K562 (cell line): Measurements from ENCODE around the gene OBP2A. TPM values are rescaled to one million over a fixed set of nuclear protein-coding genes. Genes with fewer than 3 reads are reported as not detected.

Experiments
- ATAC-seq: fragments of 200-7000 bp; cut with Tn5 transposase; 3 replicates; pipeline ENCODE4 v1.9.1; 2020; ENCODE audit warnings: moderate library complexity
- BruUV-seq: library from RNA; stranded (reverse); fragments of 400-500 nt; replicated peaks from 2 replicates; lab custom pipeline; 2021; lab: Mats Ljungman, UMichigan
- CTCF ChIA-PET: fragments of 300-600 bp; formaldehyde crosslinking; extraction: SDS; loops from one replicate; lab custom pipeline; 2021; ENCODE audit warnings: low intra/inter-chr PET ratio; lab: Yijun Ruan, JAX
- POLR2A ChIA-PET: fragments of 300-600, 350-650 bp; sonication (Branson Sonifier 250); formaldehyde crosslinking; extraction: SDS; loops from one replicate; lab custom pipeline; 2021; ENCODE audit warnings: antibody characterized with exemption, inconsistent platforms; lab: Yijun Ruan, JAX
- DNase-seq, 4 experiments: peaks; one replicate each; pipeline versions ENCODE4 v3.0.0 to v3.0.0-alpha.2; 2011 to 2018; ENCODE audit warnings: low spot score in 3 of 4, mixed read lengths in 3 of 4; ENCODE audit errors: extremely low read depth in 1 of 4
- FAIRE-seq: peaks from 2 replicates; lab custom pipeline; 2011; peaks lifted over from hg19 to GRCh38; lab: Jason Lieb, UNC
- H2AFZ ChIP-seq: 2 replicates; pipeline ENCODE4 v1.6.0; 2011; ENCODE audit warnings: low read depth, low read length, control low read depth, inconsistent platforms
- H3K27ac ChIP-seq: fragments of 200-600 bp; 3 replicates; pipeline ENCODE4 v1.8.0; 2011; ENCODE audit warnings: low read depth, mild to moderate bottlenecking, control low read depth, inconsistent platforms, low read length, moderate library complexity, mixed read lengths; ENCODE audit errors: extremely low read depth
- H3K27me3 ChIP-seq, 2 experiments: fragments of 300-600 bp in 1 of 2; 2 replicates in 1 of 2; 3 replicates in 1 of 2; pipeline versions ENCODE4 v1.6.0 to v1.8.0; 2011; ENCODE audit warnings: inconsistent platforms in 2 of 2, low read length in 2 of 2, mild to moderate bottlenecking in 1 of 2, mixed read lengths in 1 of 2, moderate library complexity in 1 of 2; ENCODE audit not compliant: control insufficient read depth in 2 of 2, insufficient read depth in 2 of 2
- H3K36me3 ChIP-seq: fragments of 300-600 bp; 3 replicates; pipeline ENCODE4 v1.8.0; 2011; ENCODE audit warnings: mild to moderate bottlenecking, low read length, inconsistent platforms; ENCODE audit not compliant: control insufficient read depth, insufficient read depth
- H3K4me1 ChIP-seq, 2 experiments: fragments of 200-600 bp in 1 of 2; replicated peaks in 1 of 2; 2 replicates in 1 of 2; 3 replicates in 1 of 2; pipeline versions ENCODE4 v1.5.1 to v1.8.0; 2011; ENCODE audit warnings: inconsistent platforms in 2 of 2, low read length in 2 of 2, mild to moderate bottlenecking in 1 of 2, mixed read lengths in 1 of 2, moderate library complexity in 1 of 2; ENCODE audit not compliant: control insufficient read depth in 2 of 2, insufficient read depth in 2 of 2
- H3K4me2 ChIP-seq: 2 replicates; pipeline ENCODE4 v1.6.1; 2011; ENCODE audit warnings: low read length, control low read depth, inconsistent platforms, mixed read lengths; ENCODE audit not compliant: insufficient read depth
- H3K4me3 ChIP-seq: fragments of 200-600 bp; sonication (generic), shearing (Covaris generic); 2 replicates; pipeline ENCODE4 v1.5.1; 2016; ENCODE audit warnings: control low read depth, inconsistent platforms
- H3K79me2 ChIP-seq: fragments of 200-600 bp; 3 replicates; pipeline ENCODE4 v1.8.0; 2011; ENCODE audit warnings: low read length, inconsistent platforms; ENCODE audit not compliant: control insufficient read depth, insufficient read depth
- H3K9ac ChIP-seq, 2 experiments: 2 replicates each; pipeline versions ENCODE4 v1.6.0 to v1.6.1; 2011; ENCODE audit warnings: low read depth in 2 of 2, low read length in 2 of 2, control low read depth in 1 of 2, inconsistent platforms in 1 of 2, mild to moderate bottlenecking in 1 of 2, mixed read lengths in 1 of 2; ENCODE audit not compliant: insufficient read depth in 1 of 2
- H3K9me1 ChIP-seq: one replicate; pipeline ENCODE4 v1.6.0; 2011; ENCODE audit warnings: inconsistent platforms, mild to moderate bottlenecking, low read length, moderate library complexity; ENCODE audit not compliant: control insufficient read depth, insufficient read depth
- H3K9me3 ChIP-seq: replicated peaks from 2 replicates; pipeline ENCODE4 v1.5.1; 2011; ENCODE audit warnings: low read depth, low read length, inconsistent platforms; ENCODE audit not compliant: control insufficient read depth, insufficient read depth
- H4K20me1 ChIP-seq: replicated peaks from 2 replicates; pipeline ENCODE4 v1.6.1; 2011; ENCODE audit warnings: low read length, inconsistent platforms, mixed read lengths; ENCODE audit not compliant: control insufficient read depth, insufficient read depth
- AFF1 ChIP-seq, 2 experiments: fragments of 450-650 bp; IDR thresholded peaks; 2 replicates each; pipeline ENCODE4 v1.6.1; 2018; ENCODE audit warnings: mild to moderate bottlenecking in 2 of 2, low read depth in 1 of 2; ENCODE audit not compliant: partially characterized antibody in 2 of 2
- CEBPG ChIP-seq, 3 experiments: fragments of 200-800 bp in 1 of 3; sonication (Bioruptor generic) in 1 of 3; sonication (generic) in 1 of 3; formaldehyde crosslinking in 1 of 3; IDR thresholded peaks in 2 of 3; conservative IDR thresholded peaks in 1 of 3; 2 replicates each; pipeline versions ENCODE4 v1.6.1 to v1.8.0; 2016 to 2022; ENCODE audit warnings: missing compliant biosample characterization in 2 of 3, missing genetic modification characterization in 2 of 3, mild to moderate bottlenecking in 1 of 3, missing genetic modification reagents in 1 of 3
- EGR1 ChIP-seq: fragments of 450-650 bp; conservative IDR thresholded peaks from 2 replicates; pipeline ENCODE4 v1.6.1; 2017; ENCODE audit warnings: mild to moderate bottlenecking
- WGBS: fragments of 100-300 bp; shearing (Covaris generic); methylation state at CpG from one replicate; pipeline ENCODE4 v1.1.6; 2016; ENCODE audit warnings: low coverage, mixed read lengths; ENCODE audit not compliant: insufficient coverage; ENCODE audit errors: missing lambda C conversion rate; 5-methylcytosine and 5-hydroxymethylcytosine counted together
- in situ Hi-C: fragments of 300-500 bp; cut with MboI; formaldehyde crosslinking; loops from 4 replicates; pipeline ENCODE4 v1.15.0; 2018; ENCODE audit warnings: inconsistent platforms, mixed read lengths
- intact Hi-C: fragments of 100-400 bp; cut with micrococcal nuclease; formaldehyde crosslinking; loops from 2 replicates; pipeline ENCODE4 v1.14.2; 2022
- polyA plus RNA-seq, 8 experiments: library from polyadenylated mRNA; depleted of rRNA in 4 of 8; stranded (reverse) in 5 of 8; unstranded in 3 of 8; fragments of >200 nt; fragmentation: Nextera tagmentation in 2 of 8; fragmentation: Illumina TruSeq in 1 of 8; extraction: Ambion mirVana in 2 of 8; extraction: Trizol in 1 of 8; gene quantifications; 2 replicates each; pipeline versions ENCODE4 v1.2.1 to v1.2.3, GENCODE V29; 2011 to 2014; ENCODE audit warnings: inconsistent platforms in 1 of 8, missing spikeins in 1 of 8
- total RNA-seq, 7 experiments: library from RNA; depleted of rRNA in 6 of 7; stranded (reverse); fragments of >200 nt in 6 of 7; fragmentation: Illumina TruSeq in 2 of 7; extraction: Trizol in 2 of 7; gene quantifications; 2 replicates each; pipeline versions ENCODE4 v1.2.1 to v1.2.3, GENCODE V29; 2011 to 2021; ENCODE audit warnings: low replicate concordance in 1 of 7

Gene OBP2A
- total and polyA plus RNA-seq, 9 of the 15 experiments (the other 6 are each of a cell fraction or from before 2014, with no cell fraction given): not detected

- TF ChIP-seq CEBPG (CRISPR knock-in tag; IDR thresholded peaks at IDR 0.05) (no peak), CEBPG (tag; conservative IDR thresholded peaks at IDR 0.05 in 1 of 2, IDR thresholded peaks at IDR 0.05 in 1 of 2) (no peak)
Observed at GRCh38 chr9:135552021-135552697, 6.2 kb downstream of the OBP2A start (continued).

GRCh38 chr9:135552698-135553171, 6.8 kb downstream of the OBP2A start:
- no TSS peak for BruUV-seq
- peak; percentile 72 for ATAC-seq
- Histone ChIP-seq H3K4me3 (no peak overlapping the region), H3K9ac (peak overlapping the region in 1 of 2 experiments; percentile 55; a peak in 1 of 4 replicates), H3K9me1 (no peaks in the 10 kb centered on the region), H3K36me3 (no peaks in the 10 kb centered on the region), H3K27me3 (peaks cover 21 to 57% of the 10 kb centered on the region in 2 experiments; a peak in 4 of 5 replicates), H3K9me3 (no peaks in the 10 kb centered on the region), H4K20me1 (0 out of 2 replicates have a peak, but pooled peaks cover 3% of the 10 kb centered on the region), H3K79me2 (no peaks in the 10 kb centered on the region), H3K27ac (no peak overlapping the region), H2AFZ (no peak overlapping the region), H3K4me2 (no peak overlapping the region), H3K4me1 (peaks cover 5 to 26% of the 10 kb centered on the region in 2 experiments; a peak in 3 of 5 replicates)
- ChIA-PET CTCF (no interaction called here), POLR2A (interaction anchor here (0.7 to 0.9 kb wide), 2 partner anchors 140 to 1209 kb away, joined by 3 read pairs; no protein-coding TSS in a partner anchor)
- WGBS: 17% methylated on average over 7 of the region's 19 CpGs
- FAIRE-seq: no peak
- in situ Hi-C loops (no loop called here), intact Hi-C loops (no loop called here)
- TF ChIP-seq AFF1 (IDR thresholded peaks at IDR 0.05; ENCODE audit: low read depth in 1 of 2, partially characterized antibody in 2 of 2) (no peak), EGR1 (peak; percentile 76)
- peak; percentile 50 to 67 (median 61) for DNase-seq
